Astrocyte of the spinal cord (primary cell): Measurements from ENCODE around the gene PDIK1L.
A peak's percentile ranks its signal among the peaks of the same experiment; 100 is the strongest.

Experiments
- DNase-seq: peaks from one replicate; pipeline ENCODE4 v3.0.0; 2011; ENCODE audit warnings: low read depth, low spot score
- H3K4me3 ChIP-seq: 2 replicates; pipeline ENCODE4 v1.5.1; 2011; ENCODE audit warnings: low read depth, mild to moderate bottlenecking, low read length, moderate library complexity
- CTCF ChIP-seq: IDR thresholded peaks from 2 replicates; pipeline ENCODE4 v1.5.1; 2012; ENCODE audit warnings: low read depth, mild to moderate bottlenecking, low read length, inconsistent platforms
- in situ Hi-C: cut with HindIII; loops from 2 replicates; pipeline ENCODE4 v1.10.0; 2017; ENCODE audit warnings: low sequenced_read_pairs

Gene PDIK1L

GRCh38 chr1:26170472-26170821, 58.8 kb downstream of the PDIK1L start:
- in situ Hi-C loops: no loop called here
- peak overlapping the region; percentile 71 for H3K4me3 ChIP-seq
- TF ChIP-seq CTCF: no peak
- DNase-seq: no peak

GRCh38 chr1:26171084-26172072, 59.8 kb downstream of the PDIK1L start, which contains the start of gene ZNF593OS:
Gene ZNF593OS, minus strand, starts transcription at chr1:26171832. Its CDS starts 171 bp downstream, at chr1:26171661.
- TF ChIP-seq CTCF: no peak
- peak within 1 kb of the TSS; percentile 71 for H3K4me3 ChIP-seq
- DNase-seq: no peak
- in situ Hi-C loops: no loop called here
